HEK293 (cell line): Measurements from ENCODE around the gene KRT12.

Experiments used
- CTCF ChIA-PET: fragments of 350-600 bp; formaldehyde crosslinking; extraction: SDS; loops from one replicate; lab custom pipeline; 2021; ENCODE audit warnings: antibody characterized with exemption; lab: Yijun Ruan, JAX
- POLR2A ChIA-PET: fragments of 300-600 bp; formaldehyde crosslinking; extraction: SDS; loops from one replicate; lab custom pipeline; 2020; ENCODE audit warnings: antibody characterized with exemption, inconsistent platforms; lab: Yijun Ruan, JAX
- H3K27ac ChIP-seq: fragments of 200-500 bp; sonication (Bioruptor generic); 2 replicates; pipeline ENCODE4 v1.5.1; 2014; ENCODE audit warnings: low read depth, low read length, control low read depth, inconsistent platforms; ENCODE audit errors: extremely low read depth
- H3K36me3 ChIP-seq, 2 experiments: fragments of 200-500 bp in 1 of 2; sonication (Bioruptor generic) in 1 of 2; 1 replicate in 1 of 2; 2 replicates in 1 of 2; pipeline ENCODE4 v1.5.1; 2014 to 2017; ENCODE audit warnings: inconsistent platforms in 2 of 2, low read length in 2 of 2; ENCODE audit not compliant: control insufficient read depth in 2 of 2, insufficient read depth in 1 of 2
- H3K4me1 ChIP-seq: fragments of 200-500 bp; sonication (Bioruptor generic); 2 replicates; pipeline ENCODE4 v1.5.1; 2014; ENCODE audit warnings: mild to moderate bottlenecking, low read length, inconsistent platforms; ENCODE audit not compliant: control insufficient read depth, insufficient read depth
- H3K4me3 ChIP-seq: 2 replicates; pipeline ENCODE4 v1.5.1; 2011; ENCODE audit warnings: low read depth, mild to moderate bottlenecking, control low read depth, low read length, moderate library complexity
- H3K9me3 ChIP-seq: fragments of 200-500 bp; sonication (Bioruptor generic); 2 replicates; pipeline ENCODE4 v1.5.1; 2014; ENCODE audit warnings: low read depth, low read length, inconsistent platforms; ENCODE audit not compliant: control insufficient read depth, insufficient read depth
- HOXA7 ChIP-seq: sonication (generic); formaldehyde crosslinking; IDR thresholded peaks from 2 replicates; pipeline ENCODE4 v1.8.1; 2022; ENCODE audit warnings: missing genetic modification reagents, borderline replicate concordance
- KLF1 ChIP-seq: fragments of 450-650 bp; formaldehyde crosslinking; IDR thresholded peaks from 2 replicates; pipeline ENCODE4 v1.5.1; 2016; ENCODE audit warnings: missing biosample characterization, missing genetic modification characterization
- KLF16 ChIP-seq: fragments of 450-650 bp; formaldehyde crosslinking; IDR thresholded peaks from 2 replicates; pipeline ENCODE4 v1.5.1; 2017; ENCODE audit warnings: missing biosample characterization, missing genetic modification characterization
- KLF8 ChIP-seq: fragments of 450-650 bp; formaldehyde crosslinking; IDR thresholded peaks from 2 replicates; pipeline ENCODE4 v1.5.1; 2016; ENCODE audit warnings: missing biosample characterization, missing genetic modification characterization
- KLF9 ChIP-seq: fragments of 450-650 bp; formaldehyde crosslinking; IDR thresholded peaks from 2 replicates; pipeline ENCODE4 v1.5.1; 2016; ENCODE audit warnings: missing biosample characterization, missing genetic modification characterization, low read depth
- MEIS1 ChIP-seq: sonication (generic); formaldehyde crosslinking; IDR thresholded peaks from 2 replicates; pipeline ENCODE4 v1.8.1; 2022; ENCODE audit warnings: missing genetic modification reagents, mild to moderate bottlenecking, borderline replicate concordance
- SCRT2 ChIP-seq: fragments of 450-650 bp; formaldehyde crosslinking; IDR thresholded peaks from 2 replicates; pipeline ENCODE4 v1.5.1; 2016; ENCODE audit warnings: missing biosample characterization, missing genetic modification characterization
- SP2 ChIP-seq: fragments of 450-650 bp; formaldehyde crosslinking; IDR thresholded peaks from 2 replicates; pipeline ENCODE4 v1.5.1; 2016; ENCODE audit warnings: missing biosample characterization, missing genetic modification characterization
- YY1 ChIP-seq: fragments of 450-650 bp; formaldehyde crosslinking; IDR thresholded peaks from 2 replicates; pipeline ENCODE4 v1.5.1; 2018; ENCODE audit warnings: missing biosample characterization, missing genetic modification characterization
- ZBTB48 ChIP-seq: fragments of 450-650 bp; formaldehyde crosslinking; IDR thresholded peaks from 2 replicates; pipeline ENCODE4 v1.5.1; 2016; ENCODE audit warnings: missing biosample characterization, missing genetic modification characterization
- ZFP41 ChIP-seq: fragments of 450-650 bp; formaldehyde crosslinking; IDR thresholded peaks from 2 replicates; pipeline ENCODE4 v1.5.1; 2016; ENCODE audit warnings: missing biosample characterization, missing genetic modification characterization, borderline replicate concordance
- ZNF121 ChIP-seq: fragments of 450-650 bp; formaldehyde crosslinking; IDR thresholded peaks from 2 replicates; pipeline ENCODE4 v1.5.1; 2016; ENCODE audit warnings: missing biosample characterization, missing genetic modification characterization
- ZNF132 ChIP-seq: fragments of 450-650 bp; formaldehyde crosslinking; IDR thresholded peaks from 2 replicates; pipeline ENCODE4 v1.5.1; 2017; ENCODE audit warnings: missing biosample characterization, missing genetic modification characterization, borderline replicate concordance
- ZNF169 ChIP-seq: fragments of 450-650 bp; formaldehyde crosslinking; IDR thresholded peaks from 2 replicates; pipeline ENCODE4 v1.5.1; 2016; ENCODE audit warnings: missing biosample characterization, missing genetic modification characterization
- ZNF214 ChIP-seq: fragments of 450-650 bp; formaldehyde crosslinking; IDR thresholded peaks from 2 replicates; pipeline ENCODE4 v1.5.1; 2017; ENCODE audit warnings: missing biosample characterization, mild to moderate bottlenecking, missing genetic modification characterization, borderline replicate concordance
- ZNF248 ChIP-seq: fragments of 450-650 bp; formaldehyde crosslinking; IDR thresholded peaks from 2 replicates; pipeline ENCODE4 v1.5.1; 2017; ENCODE audit warnings: missing biosample characterization, missing genetic modification characterization
- ZNF274 ChIP-seq, 2 experiments: fragments of 200-500 bp in 1 of 2; fragments of 450-650 bp in 1 of 2; sonication (Bioruptor generic) in 1 of 2; formaldehyde crosslinking in 1 of 2; IDR thresholded peaks; 2 replicates each; pipeline versions ENCODE4 v1.5.1 to v1.6.1; 2014 to 2016; ENCODE audit warnings: borderline replicate concordance in 1 of 2, inconsistent platforms in 1 of 2, low read length in 1 of 2, missing biosample characterization in 1 of 2, missing genetic modification characterization in 1 of 2
- ZNF324 ChIP-seq: fragments of 450-650 bp; formaldehyde crosslinking; IDR thresholded peaks from 2 replicates; pipeline ENCODE4 v1.5.1; 2016; ENCODE audit warnings: missing biosample characterization, missing genetic modification characterization
- ZNF350 ChIP-seq: fragments of 450-650 bp; formaldehyde crosslinking; IDR thresholded peaks from 2 replicates; pipeline ENCODE4 v1.5.0; 2017; ENCODE audit warnings: missing biosample characterization, mild to moderate bottlenecking, missing genetic modification characterization
- ZNF391 ChIP-seq: fragments of 450-650 bp; formaldehyde crosslinking; IDR thresholded peaks from 2 replicates; pipeline ENCODE4 v1.5.1; 2016; ENCODE audit warnings: low read depth, missing biosample characterization, missing genetic modification characterization, borderline replicate concordance
- ZNF423 ChIP-seq: fragments of 450-650 bp; formaldehyde crosslinking; IDR thresholded peaks from 2 replicates; pipeline ENCODE4 v1.5.1; 2016; ENCODE audit warnings: missing biosample characterization, missing genetic modification characterization
- ZNF530 ChIP-seq: fragments of 450-650 bp; formaldehyde crosslinking; IDR thresholded peaks from 2 replicates; pipeline ENCODE4 v1.5.1; 2016; ENCODE audit warnings: low read depth, missing biosample characterization, missing genetic modification characterization
- ZNF580 ChIP-seq: fragments of 450-650 bp; formaldehyde crosslinking; IDR thresholded peaks from 2 replicates; pipeline ENCODE4 v1.5.1; 2016; ENCODE audit warnings: missing biosample characterization, missing genetic modification characterization
- ZNF629 ChIP-seq: fragments of 450-650 bp; formaldehyde crosslinking; IDR thresholded peaks from 2 replicates; pipeline ENCODE4 v1.5.1; 2017; ENCODE audit warnings: missing biosample characterization, missing genetic modification characterization
- ZNF654 ChIP-seq: fragments of 450-650 bp; formaldehyde crosslinking; IDR thresholded peaks from 2 replicates; pipeline ENCODE4 v1.5.1; 2016; ENCODE audit warnings: low read depth, missing biosample characterization, missing genetic modification characterization
- ZNF658 ChIP-seq: fragments of 450-650 bp; formaldehyde crosslinking; IDR thresholded peaks from 2 replicates; pipeline ENCODE4; 2016; ENCODE audit warnings: missing biosample characterization, missing genetic modification characterization
- ZNF707 ChIP-seq: fragments of 450-650 bp; formaldehyde crosslinking; IDR thresholded peaks from 2 replicates; pipeline ENCODE4 v1.5.1; 2016; ENCODE audit warnings: missing biosample characterization, missing genetic modification characterization
- ZNF792 ChIP-seq: fragments of 450-650 bp; formaldehyde crosslinking; IDR thresholded peaks from 2 replicates; pipeline ENCODE4 v1.5.1; 2016; ENCODE audit warnings: missing biosample characterization, missing genetic modification characterization
- ZNF830 ChIP-seq: fragments of 450-650 bp; IDR thresholded peaks from 2 replicates; pipeline ENCODE4 v1.5.0; 2018; ENCODE audit warnings: missing biosample characterization, missing genetic modification characterization, low read depth, mild to moderate bottlenecking, moderate library complexity
- ZNF843 ChIP-seq: fragments of 450-650 bp; formaldehyde crosslinking; IDR thresholded peaks from 2 replicates; pipeline ENCODE4 v1.5.1; 2016; ENCODE audit warnings: missing biosample characterization, missing genetic modification characterization
- ZXDB ChIP-seq: fragments of 450-650 bp; formaldehyde crosslinking; IDR thresholded peaks from 2 replicates; pipeline ENCODE4 v1.5.1; 2016; ENCODE audit warnings: missing biosample characterization, missing genetic modification characterization
- TF ChIP-seq, protein P1 (sequence below): fragments of 450-650 bp; IDR thresholded peaks from 2 replicates; pipeline ENCODE4 v1.5.1; 2018; ENCODE audit warnings: missing biosample characterization, mild to moderate bottlenecking, missing genetic modification characterization
- TF ChIP-seq, protein P2 (sequence below): fragments of 450-650 bp; formaldehyde crosslinking; IDR thresholded peaks from 2 replicates; pipeline ENCODE4 v1.5.1; 2016; ENCODE audit warnings: missing biosample characterization, missing genetic modification characterization
- TF ChIP-seq, protein P3 (sequence below): fragments of 450-650 bp; formaldehyde crosslinking; IDR thresholded peaks from 2 replicates; pipeline ENCODE4 v1.5.1; 2017; ENCODE audit warnings: missing biosample characterization, missing genetic modification characterization
- TF ChIP-seq, protein P4 (sequence below): fragments of 450-650 bp; formaldehyde crosslinking; IDR thresholded peaks from 2 replicates; pipeline ENCODE4 v1.5.1; 2016; ENCODE audit warnings: missing biosample characterization, missing genetic modification characterization, low read depth

Gene KRT12

DNA sequence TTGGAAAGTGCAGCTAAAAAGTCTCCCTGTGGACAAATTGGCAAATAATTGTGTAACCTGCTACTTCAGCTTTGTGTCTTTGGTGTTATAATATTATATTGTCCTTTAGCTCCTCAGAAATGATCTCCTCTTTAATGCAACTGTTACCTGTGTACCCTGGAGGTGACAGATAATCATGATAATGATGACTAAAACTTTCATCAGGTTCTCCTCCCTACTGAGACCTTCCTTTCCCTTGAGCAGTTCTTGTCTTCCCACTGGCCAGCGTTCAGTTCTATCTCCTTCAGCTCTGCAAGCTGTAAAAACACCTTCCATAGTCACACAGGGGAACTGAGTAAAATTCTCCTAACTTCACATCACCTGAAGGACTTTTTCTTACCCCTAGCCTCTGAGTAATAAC lies 14.7 kb downstream of the KRT12 start:
- CTCF ChIA-PET: interaction anchor here (0.6 to 2.1 kb wide), 3 partner anchors 376 to 811 kb away, joined by 3 to 10 read pairs (median 8); no protein-coding TSS in a partner anchor
- peaks cover 3% of the 10 kb centered on the region for H3K4me1 ChIP-seq

GRCh38 chr17:40850293-40850972 lies 16.6 kb downstream of the KRT12 start:
- H3K4me3 ChIP-seq: no peak overlapping the region
- CTCF ChIA-PET: interaction anchor here (0.6 to 1.1 kb wide), 2 partner anchors 107 to 699 kb away, joined by 3 read pairs; no protein-coding TSS in a partner anchor
- POLR2A ChIA-PET: no interaction called here
- no peaks in the 10 kb centered on the region for H3K9me3 ChIP-seq
- H3K36me3 ChIP-seq: no peaks in the 10 kb centered on the region
- H3K4me1 ChIP-seq: no peaks in the 10 kb centered on the region
- no peak overlapping the region for H3K27ac ChIP-seq
- TF ChIP-seq, protein P1, sequence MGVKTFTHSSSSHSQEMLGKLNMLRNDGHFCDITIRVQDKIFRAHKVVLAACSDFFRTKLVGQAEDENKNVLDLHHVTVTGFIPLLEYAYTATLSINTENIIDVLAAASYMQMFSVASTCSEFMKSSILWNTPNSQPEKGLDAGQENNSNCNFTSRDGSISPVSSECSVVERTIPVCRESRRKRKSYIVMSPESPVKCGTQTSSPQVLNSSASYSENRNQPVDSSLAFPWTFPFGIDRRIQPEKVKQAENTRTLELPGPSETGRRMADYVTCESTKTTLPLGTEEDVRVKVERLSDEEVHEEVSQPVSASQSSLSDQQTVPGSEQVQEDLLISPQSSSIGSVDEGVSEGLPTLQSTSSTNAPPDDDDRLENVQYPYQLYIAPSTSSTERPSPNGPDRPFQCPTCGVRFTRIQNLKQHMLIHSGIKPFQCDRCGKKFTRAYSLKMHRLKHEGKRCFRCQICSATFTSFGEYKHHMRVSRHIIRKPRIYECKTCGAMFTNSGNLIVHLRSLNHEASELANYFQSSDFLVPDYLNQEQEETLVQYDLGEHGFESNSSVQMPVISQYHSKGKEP (tag by site-specific recombination): no peak
- TF ChIP-seq ZNF530: no peak
- no peak for TF ChIP-seq ZNF707 (tag by site-specific recombination)
- no peak for TF ChIP-seq ZNF214 (tag by site-specific recombination)
- no peak for TF ChIP-seq ZNF843 (tag by site-specific recombination)
- TF ChIP-seq ZNF391: no peak
- TF ChIP-seq ZBTB48 (tag by site-specific recombination): no peak
- no peak for TF ChIP-seq MEIS1 (CRISPR knock-in tag)
- no peak for TF ChIP-seq ZNF792
- TF ChIP-seq ZNF658 (tag by site-specific recombination): no peak
- no peak for TF ChIP-seq ZFP41 (tag by site-specific recombination)
- no peak for TF ChIP-seq SCRT2 (tag by site-specific recombination)
- no peak for TF ChIP-seq KLF9
- TF ChIP-seq, protein P2, sequence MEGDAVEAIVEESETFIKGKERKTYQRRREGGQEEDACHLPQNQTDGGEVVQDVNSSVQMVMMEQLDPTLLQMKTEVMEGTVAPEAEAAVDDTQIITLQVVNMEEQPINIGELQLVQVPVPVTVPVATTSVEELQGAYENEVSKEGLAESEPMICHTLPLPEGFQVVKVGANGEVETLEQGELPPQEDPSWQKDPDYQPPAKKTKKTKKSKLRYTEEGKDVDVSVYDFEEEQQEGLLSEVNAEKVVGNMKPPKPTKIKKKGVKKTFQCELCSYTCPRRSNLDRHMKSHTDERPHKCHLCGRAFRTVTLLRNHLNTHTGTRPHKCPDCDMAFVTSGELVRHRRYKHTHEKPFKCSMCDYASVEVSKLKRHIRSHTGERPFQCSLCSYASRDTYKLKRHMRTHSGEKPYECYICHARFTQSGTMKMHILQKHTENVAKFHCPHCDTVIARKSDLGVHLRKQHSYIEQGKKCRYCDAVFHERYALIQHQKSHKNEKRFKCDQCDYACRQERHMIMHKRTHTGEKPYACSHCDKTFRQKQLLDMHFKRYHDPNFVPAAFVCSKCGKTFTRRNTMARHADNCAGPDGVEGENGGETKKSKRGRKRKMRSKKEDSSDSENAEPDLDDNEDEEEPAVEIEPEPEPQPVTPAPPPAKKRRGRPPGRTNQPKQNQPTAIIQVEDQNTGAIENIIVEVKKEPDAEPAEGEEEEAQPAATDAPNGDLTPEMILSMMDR (tag by site-specific recombination): no peak
- TF ChIP-seq KLF8 (tag by site-specific recombination): no peak
- TF ChIP-seq ZNF654: no peak
- TF ChIP-seq ZNF248 (tag by site-specific recombination): no peak

More for the DNA sequence above, 14.7 kb downstream of the KRT12 start:
- TF ChIP-seq ZNF423 (tag by site-specific recombination) (no peak), SP2 (no peak), ZNF274 (IDR thresholded peaks at IDR 0.05; ENCODE audit: low read length) (no peak), ZNF274 (tag by site-specific recombination; IDR thresholded peaks at IDR 0.05; ENCODE audit: borderline replicate concordance) (no peak), ZNF350 (no peak), ZNF121 (tag by site-specific recombination) (no peak), KLF16 (tag by site-specific recombination) (no peak), ZNF580 (tag by site-specific recombination) (no peak), KLF1 (tag by site-specific recombination) (no peak), ZXDB (tag by site-specific recombination) (no peak), HOXA7 (CRISPR knock-in tag) (no peak), ZNF629 (no peak), ZNF169 (tag by site-specific recombination) (no peak), YY1 (tag by site-specific recombination) (no peak), ZNF132 (no peak), ZNF324 (tag by site-specific recombination) (no peak), ZNF830 (tag by site-specific recombination) (no peak)
- TF ChIP-seq, protein P3, sequence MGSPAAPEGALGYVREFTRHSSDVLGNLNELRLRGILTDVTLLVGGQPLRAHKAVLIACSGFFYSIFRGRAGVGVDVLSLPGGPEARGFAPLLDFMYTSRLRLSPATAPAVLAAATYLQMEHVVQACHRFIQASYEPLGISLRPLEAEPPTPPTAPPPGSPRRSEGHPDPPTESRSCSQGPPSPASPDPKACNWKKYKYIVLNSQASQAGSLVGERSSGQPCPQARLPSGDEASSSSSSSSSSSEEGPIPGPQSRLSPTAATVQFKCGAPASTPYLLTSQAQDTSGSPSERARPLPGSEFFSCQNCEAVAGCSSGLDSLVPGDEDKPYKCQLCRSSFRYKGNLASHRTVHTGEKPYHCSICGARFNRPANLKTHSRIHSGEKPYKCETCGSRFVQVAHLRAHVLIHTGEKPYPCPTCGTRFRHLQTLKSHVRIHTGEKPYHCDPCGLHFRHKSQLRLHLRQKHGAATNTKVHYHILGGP (tag by site-specific recombination): no peak
- TF ChIP-seq, protein P4, sequence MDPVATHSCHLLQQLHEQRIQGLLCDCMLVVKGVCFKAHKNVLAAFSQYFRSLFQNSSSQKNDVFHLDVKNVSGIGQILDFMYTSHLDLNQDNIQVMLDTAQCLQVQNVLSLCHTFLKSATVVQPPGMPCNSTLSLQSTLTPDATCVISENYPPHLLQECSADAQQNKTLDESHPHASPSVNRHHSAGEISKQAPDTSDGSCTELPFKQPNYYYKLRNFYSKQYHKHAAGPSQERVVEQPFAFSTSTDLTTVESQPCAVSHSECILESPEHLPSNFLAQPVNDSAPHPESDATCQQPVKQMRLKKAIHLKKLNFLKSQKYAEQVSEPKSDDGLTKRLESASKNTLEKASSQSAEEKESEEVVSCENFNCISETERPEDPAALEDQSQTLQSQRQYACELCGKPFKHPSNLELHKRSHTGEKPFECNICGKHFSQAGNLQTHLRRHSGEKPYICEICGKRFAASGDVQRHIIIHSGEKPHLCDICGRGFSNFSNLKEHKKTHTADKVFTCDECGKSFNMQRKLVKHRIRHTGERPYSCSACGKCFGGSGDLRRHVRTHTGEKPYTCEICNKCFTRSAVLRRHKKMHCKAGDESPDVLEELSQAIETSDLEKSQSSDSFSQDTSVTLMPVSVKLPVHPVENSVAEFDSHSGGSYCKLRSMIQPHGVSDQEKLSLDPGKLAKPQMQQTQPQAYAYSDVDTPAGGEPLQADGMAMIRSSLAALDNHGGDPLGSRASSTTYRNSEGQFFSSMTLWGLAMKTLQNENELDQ (tag by site-specific recombination): no peak
- Histone ChIP-seq H3K36me3 (no peaks in the 10 kb centered on the region), H3K4me3 (no peak overlapping the region), H3K27ac (no peak overlapping the region), H3K9me3 (no peaks in the 10 kb centered on the region)
- POLR2A ChIA-PET: no interaction called here
